Adrenal gland (tissue), 5 donors: ENCODE results near the gene TBC1D10A.

ENCODE experiments used
- CTCF ChIP-seq, 6 experiments: fragments of 450-650 bp in 4 of 6; fragments of 200-600 bp in 2 of 6; sonication (generic) in 1 of 6; IDR thresholded peaks; 1 replicate in 5 of 6; 2 replicates in 1 of 6; pipeline versions ENCODE4 v1.5.1 to v1.8.0; 2016 to 2021; ENCODE audit warnings: antibody characterized with exemption in 6 of 6, mild to moderate bottlenecking in 2 of 6, moderate library complexity in 1 of 6
- POLR2A ChIP-seq, 2 donors: fragments of 450-650 bp; IDR thresholded peaks; one replicate each; pipeline ENCODE4 v1.6.1; 2017; ENCODE audit warnings: antibody characterized with exemption in 2 of 2, mild to moderate bottlenecking in 2 of 2, moderate library complexity in 1 of 2
- donor health status: DM: no; HTN: no; CAD: no.

GRCh38 chr22:30263883-30264282 lies 62.9 kb downstream of the TBC1D10A start:
- TF ChIP-seq CTCF (IDR thresholded peaks at IDR 0.05): no peak
- no peak for TF ChIP-seq POLR2A (IDR thresholded peaks at IDR 0.05)
